ENCODE results near the gene RNF213. TPM values are rescaled to one million over a fixed set of nuclear protein-coding genes. Genes with fewer than 3 reads are reported as not detected.

Gene RNF213
- total and polyA plus RNA-seq, 2 of the 8 experiments (the other 6 are each of a cell fraction or from before 2014, with no cell fraction given): 33.8 to 62.8 TPM

DNA sequence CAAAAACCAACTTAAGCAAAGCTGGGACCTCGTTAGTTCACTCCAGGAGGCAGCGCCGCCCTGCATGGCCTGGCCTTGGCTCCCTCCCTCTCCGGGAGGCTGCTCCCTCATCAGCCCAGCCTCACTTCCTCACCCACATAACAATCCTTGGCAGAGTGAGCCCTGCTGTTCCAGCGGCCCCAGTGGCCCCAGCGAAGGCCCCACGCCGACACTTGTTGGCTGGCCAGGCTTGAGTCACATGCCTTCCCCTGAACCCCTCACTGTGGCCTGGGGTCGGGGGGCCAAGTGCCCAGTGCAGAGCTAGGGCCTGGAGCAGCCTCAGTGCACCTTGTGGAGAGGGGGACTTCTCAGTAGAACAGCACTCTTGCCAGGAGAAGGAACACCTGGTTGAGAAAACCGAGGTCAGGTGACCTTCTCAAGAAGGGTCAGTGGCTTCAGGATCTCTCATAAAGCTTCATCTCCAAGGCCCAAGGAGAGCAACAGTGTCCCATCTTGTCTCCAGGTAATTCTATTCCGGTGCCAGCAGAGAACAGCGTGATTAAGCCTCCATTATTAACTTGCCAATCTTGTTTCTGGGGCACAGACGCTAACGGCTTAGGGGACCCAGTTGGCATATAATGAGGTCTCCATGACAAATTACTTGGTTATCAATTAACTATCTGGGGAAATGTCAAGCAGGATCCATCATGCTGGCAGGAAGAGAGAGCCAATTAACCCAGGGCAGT is 181.1 kb downstream of the RNF213 start:
- Histone ChIP-seq H3K23ac (ENCODE audit: insufficient read length) (no peak overlapping the region), H3K14ac (ENCODE audit: insufficient read length) (no peak overlapping the region), H2BK5ac (ENCODE audit: low read depth, low read length) (no peak overlapping the region), H4K91ac (replicated peaks; ENCODE audit: insufficient read length, low read length) (no peak overlapping the region), H4K20me1 (replicated peaks in 1 of 2; ENCODE audit: control insufficient read depth in 1 of 2, insufficient read depth in 2 of 2, low read length in 2 of 2) (peaks cover 0 to 2% of the 10 kb centered on the region in 2 experiments), H3K4me3 (ENCODE audit: extremely low read depth in 1 of 4, insufficient read depth in 2 of 4, low read depth in 3 of 4, low read length in 4 of 4) (no peak overlapping the region), H2AFZ (ENCODE audit: low read length) (no peak overlapping the region), H3K23me2 (ENCODE audit: low read depth, low read length) (no peaks in the 10 kb centered on the region), H3K18ac (ENCODE audit: extremely low read depth, low read length) (no peak overlapping the region), H4K5ac (ENCODE audit: insufficient read length, low read depth, low read length) (no peak overlapping the region), H2BK120ac (replicated peaks; ENCODE audit: low read depth, low read length) (no peak overlapping the region), H3K36me3 (ENCODE audit: control insufficient read depth in 2 of 4, insufficient read depth in 4 of 4, low read length in 3 of 4) (no peaks in the 10 kb centered on the region), H3K4me2 (ENCODE audit: insufficient read depth in 1 of 2, low read depth in 2 of 2, low read length in 2 of 2) (no peak overlapping the region), H3K27ac (ENCODE audit: low read depth, low read length) (no peak overlapping the region), H2BK20ac (ENCODE audit: low read length) (no peak overlapping the region), H3K9me3 (ENCODE audit: insufficient read depth in 2 of 2, low read depth in 1 of 2, low read length in 1 of 2) (no peaks in the 10 kb centered on the region), H3K79me2 (ENCODE audit: control insufficient read depth in 1 of 2, insufficient read depth in 2 of 2, low read length in 2 of 2) (no peaks in the 10 kb centered on the region), H4K8ac (ENCODE audit: extremely low read depth, insufficient read depth, low read length) (no peak overlapping the region), H3K9ac (replicated peaks in 1 of 4; ENCODE audit: extremely low read depth in 1 of 4, low read depth in 3 of 4, low read length in 3 of 4) (no peak overlapping the region), H3K4me1 (replicated peaks in 1 of 4; ENCODE audit: control insufficient read depth in 3 of 4, insufficient read depth in 4 of 4, low read length in 3 of 4) (peaks cover 3 to 11% (median 8%) of the 10 kb centered on the region in 4 experiments; a peak in 6 of 7 replicates), H2AK5ac (ENCODE audit: low read depth, low read length) (no peak overlapping the region), H3K4ac (replicated peaks; ENCODE audit: insufficient read length, low read depth, low read length) (no peak overlapping the region), H2BK15ac (ENCODE audit: low read length) (no peak overlapping the region), H3K79me1 (ENCODE audit: low read depth, low read length) (no peaks in the 10 kb centered on the region), H2BK12ac (ENCODE audit: low read depth, low read length) (no peak overlapping the region), H3K56ac (replicated peaks; ENCODE audit: insufficient read length, low read depth, low read length) (no peak overlapping the region), H3K27me3 (replicated peaks in 1 of 4; ENCODE audit: control insufficient read depth in 3 of 4, extremely low read depth in 1 of 4, insufficient read depth in 3 of 4, low read length in 3 of 4) (peaks cover 0 to 7% (median 0%) of the 10 kb centered on the region in 4 experiments; a peak in 3 of 7 replicates)
- FAIRE-seq: no peak
- CTCF ChIA-PET (ENCODE audit: partially characterized antibody): interaction anchor here (0.9 to 3.9 kb wide), 4 partner anchors 9 to 70 kb away, joined by 3 to 21 read pairs (median 3); no protein-coding TSS in a partner anchor
- TF ChIP-seq POU5F1 (IDR thresholded peaks at IDR 0.05; ENCODE audit: low read depth, low read length) (no peak), SUZ12 (IDR thresholded peaks at IDR 0.05; ENCODE audit: low read length) (no peak), SIX5 (IDR thresholded peaks at IDR 0.05; ENCODE audit: low read depth, low read length) (no peak), YY1 (IDR thresholded peaks at IDR 0.05; ENCODE audit: low read depth, low read length) (no peak), CHD2 (IDR thresholded peaks at IDR 0.05; ENCODE audit: low read length) (no peak), CHD1 (IDR thresholded peaks at IDR 0.05; ENCODE audit: low read depth, low read length) (no peak), GABPA (IDR thresholded peaks at IDR 0.05; ENCODE audit: borderline replicate concordance, insufficient read depth, low read length) (no peak), EP300 (IDR thresholded peaks at IDR 0.05; ENCODE audit: borderline replicate concordance in 1 of 2, low read depth in 2 of 2, low read length in 2 of 2) (no peak), TAF1 (IDR thresholded peaks at IDR 0.05; ENCODE audit: low read depth, low read length) (no peak), EZH2 (IDR thresholded peaks at IDR 0.05; ENCODE audit: low read depth, low read length, severe bottlenecking) (no peak)
- POLR2A ChIA-PET (ENCODE audit: partially characterized antibody): interaction anchor here (1.8 to 5.8 kb wide), 2 partner anchors 9 to 12 kb away, joined by 8 to 35 read pairs; no protein-coding TSS in a partner anchor
- DNase-seq (ENCODE audit: low read depth in 1 of 2, low spot score in 2 of 2): no peak
- 80% methylated on average over 14 of the region's 14 CpGs; no CpG with 5 or more reads in 1 of the 2 experiments for WGBS, 2 experiments (ENCODE audit: extremely low coverage in 1 of 2, insufficient coverage in 1 of 2, insufficient read length in 1 of 2, insufficient replicate concordance in 2 of 2, low coverage in 1 of 2, low lambda C conversion rate in 2 of 2, missing lambda C conversion rate in 1 of 2)

All from H1 (cell line).